HPDE6-E6E7 (cell line): ENCODE data around the gene ATP1A2.
"Not testable (repeated sequence)": the region's sequence is repeated elsewhere in the genome, so short reads cannot be mapped to it uniquely, and the experiment has no call there.

Experiments
- DNase-seq: peaks from one replicate; pipeline ENCODE4 v3.0.0; 2011; ENCODE audit warnings: missing footprints; ENCODE audit errors: extremely low spot score

The ATP1A2 gene

DNA sequence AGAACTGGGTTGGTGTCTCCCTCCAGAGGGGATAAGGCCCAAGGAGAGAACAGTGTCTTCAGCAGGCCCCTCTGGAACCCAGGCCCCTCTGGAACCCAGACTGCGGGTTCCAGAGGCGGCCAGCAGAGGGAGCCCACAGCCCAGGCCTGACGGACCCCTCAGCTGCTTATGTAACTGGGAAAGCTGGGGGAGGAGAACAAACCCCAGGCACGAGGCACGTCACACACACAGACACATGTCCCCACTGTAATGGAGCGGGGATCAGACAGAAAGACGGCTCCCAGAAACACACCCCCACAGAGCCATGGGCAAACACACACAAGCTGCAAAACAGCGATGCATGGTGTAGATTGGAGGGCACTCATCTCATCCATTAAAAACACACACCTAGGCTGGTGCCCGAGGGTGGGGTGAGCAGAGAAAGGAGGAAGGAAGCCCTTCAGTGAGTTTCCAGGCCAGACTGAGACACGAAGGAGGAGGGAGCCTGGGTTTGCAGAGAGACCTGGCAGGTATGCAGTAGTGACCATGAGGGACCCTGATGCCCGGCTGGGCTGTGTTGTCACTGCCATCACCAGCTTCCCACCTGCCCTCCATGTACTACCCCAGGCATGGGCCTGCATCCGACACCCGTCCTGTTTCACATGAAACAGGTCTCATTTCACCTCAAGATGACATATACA is 14.4 kb upstream of the ATP1A2 start:
- DNase-seq: peak; percentile 72

DNA sequence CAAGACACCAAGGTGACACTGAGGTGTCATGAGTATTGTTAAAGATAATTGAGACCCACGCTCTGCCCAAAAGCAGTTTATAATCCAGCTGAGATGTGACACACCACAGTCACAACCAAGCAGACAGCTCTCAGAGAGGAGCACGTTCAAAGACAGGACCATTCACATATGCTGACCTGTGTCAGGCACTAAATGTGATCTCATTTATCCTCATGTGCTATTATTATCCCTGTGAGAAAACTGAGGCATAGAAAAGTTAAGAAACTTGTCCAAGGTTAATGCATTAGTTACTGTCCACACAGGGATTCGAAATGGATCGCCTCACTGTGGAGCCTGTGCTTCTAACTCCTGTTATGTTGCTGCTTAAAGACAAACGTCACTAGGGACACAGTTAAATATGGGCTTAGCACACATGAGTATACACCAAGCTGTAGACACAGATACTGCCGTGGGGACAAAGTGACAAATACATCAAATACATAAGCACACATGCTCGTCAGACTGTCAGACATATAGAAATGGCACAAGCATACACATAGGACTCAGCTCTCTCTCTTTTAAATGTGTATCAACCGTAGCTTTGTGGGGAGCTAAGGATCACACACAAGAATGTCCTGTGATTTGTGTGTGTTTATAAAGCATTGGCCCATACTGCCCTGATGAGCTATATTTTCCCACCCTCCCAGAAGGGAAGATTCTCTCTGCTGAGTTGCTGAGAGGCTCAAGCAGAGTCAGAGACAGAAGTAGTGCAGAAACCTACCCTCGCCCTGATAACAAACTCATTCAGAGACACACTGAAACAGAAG is 13.6 kb upstream of the ATP1A2 start:
- DNase-seq: no peak

DNA sequence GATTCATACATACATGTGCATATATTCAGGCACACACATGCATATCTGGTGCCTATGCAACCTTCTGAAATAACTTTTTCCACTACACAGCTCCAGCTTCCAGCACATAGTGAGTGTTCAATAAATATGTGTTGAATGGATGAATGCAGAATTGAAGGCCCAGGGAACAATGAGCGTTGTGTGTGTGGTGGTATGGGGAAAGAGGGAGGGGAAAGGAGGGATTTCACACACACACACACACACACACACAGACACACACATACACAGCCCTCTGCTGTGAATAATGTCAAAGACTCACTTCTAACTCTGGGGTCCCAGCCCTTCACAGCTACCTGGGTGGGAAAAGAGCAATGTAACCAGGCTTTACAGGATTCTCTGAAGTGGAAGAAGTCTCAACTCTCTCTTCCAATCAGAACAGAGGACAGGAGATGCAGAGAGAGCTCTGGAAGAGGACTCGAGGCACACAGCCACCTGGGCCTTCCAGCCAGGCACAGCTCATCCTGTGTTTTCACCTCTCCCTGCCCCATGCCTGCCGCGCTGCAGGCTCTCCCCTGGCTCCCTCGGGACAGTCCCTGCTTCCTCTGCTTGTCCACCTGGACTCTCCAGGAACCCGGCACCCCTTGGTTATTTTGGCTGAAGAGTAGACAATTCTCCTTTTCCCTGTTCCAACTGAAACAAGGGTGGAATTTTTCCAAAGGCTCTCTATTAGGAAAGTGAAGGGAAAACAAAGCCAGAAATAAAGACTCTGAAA is 11.7 kb upstream of the ATP1A2 start:
- DNase-seq: no peak

DNA sequence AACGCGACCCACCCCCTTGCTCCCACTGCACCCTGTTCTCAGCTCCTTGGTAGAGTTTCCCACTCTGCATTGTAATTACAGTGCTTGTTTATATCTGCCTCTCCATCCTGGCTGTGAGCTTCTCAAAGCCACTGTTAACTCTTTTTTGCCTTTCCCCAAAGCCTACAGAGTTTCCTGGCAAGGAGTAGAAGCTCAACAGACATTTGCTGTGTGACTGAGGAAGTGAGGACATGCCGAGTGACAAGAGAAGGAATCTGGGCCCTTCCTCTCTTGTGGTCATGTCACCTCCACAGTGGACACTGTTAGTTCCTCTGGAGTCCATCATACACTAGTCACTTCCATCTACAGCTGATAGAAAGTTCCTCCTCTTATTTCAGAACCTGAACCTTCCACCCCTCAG is 11.1 kb upstream of the ATP1A2 start:
- no peak for DNase-seq

DNA sequence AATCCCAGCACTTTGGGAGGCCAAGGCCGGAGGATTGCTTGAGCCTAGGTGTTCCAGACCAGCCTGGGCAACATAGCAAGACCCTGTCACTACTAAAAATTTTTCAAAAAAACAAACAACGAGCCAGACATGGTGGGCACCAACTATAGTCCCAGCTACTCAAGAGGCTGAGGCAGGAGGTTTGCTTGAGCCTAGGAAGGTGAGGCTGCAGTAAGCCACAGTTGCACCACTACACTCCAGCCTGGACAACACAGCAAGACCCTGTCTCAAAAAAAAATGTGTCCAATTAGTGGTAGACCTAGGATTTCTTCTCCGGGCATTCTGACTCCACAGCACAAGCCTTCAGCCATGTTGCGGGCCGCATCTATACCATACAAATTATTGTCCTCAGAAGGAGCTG is 10.4 kb upstream of the ATP1A2 start:
- no peak for DNase-seq

DNA sequence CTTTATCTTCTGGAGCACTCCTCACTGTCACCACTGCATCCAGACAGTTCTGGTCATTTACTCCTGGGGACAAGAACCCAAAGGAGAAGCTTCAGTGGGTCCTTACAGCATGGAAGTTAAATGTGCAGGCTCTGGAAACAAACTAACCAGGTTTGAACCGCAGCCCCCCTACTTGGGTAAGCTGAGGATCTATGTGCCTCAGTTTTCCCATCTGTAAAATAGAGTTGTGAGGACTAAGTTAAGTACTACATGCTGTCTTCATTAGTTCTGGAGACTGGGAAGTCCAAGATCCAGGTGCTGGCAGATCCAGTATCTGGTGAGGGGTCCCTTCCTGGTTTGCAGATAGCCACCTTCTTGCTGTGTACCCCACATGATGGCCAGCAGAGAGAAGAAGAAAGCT is 8.0 kb upstream of the ATP1A2 start:
- DNase-seq: no peak

GRCh38 chr1:160108888-160109662 is 6.5 kb upstream of the ATP1A2 start:
- DNase-seq: no peak

DNA sequence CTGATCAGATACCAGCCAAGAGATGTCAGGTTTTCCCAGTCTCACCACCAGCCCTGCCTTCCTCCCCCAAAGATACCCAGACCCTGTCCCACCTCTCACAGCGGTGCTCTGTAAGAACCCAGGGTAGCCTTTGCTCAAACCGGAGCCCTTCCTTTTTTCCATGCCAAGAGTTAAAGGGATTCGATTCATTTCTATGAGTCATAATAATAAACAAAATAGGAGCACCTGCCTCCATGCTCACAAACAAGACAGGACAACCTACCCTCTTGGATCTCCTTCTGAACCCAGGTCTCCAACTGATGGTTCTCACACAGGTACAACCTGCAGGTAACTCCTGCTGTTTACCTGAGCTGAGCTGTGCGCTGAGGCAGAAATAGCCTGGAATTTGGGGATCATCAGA is 5.9 kb upstream of the ATP1A2 start:
- no peak for DNase-seq

DNA sequence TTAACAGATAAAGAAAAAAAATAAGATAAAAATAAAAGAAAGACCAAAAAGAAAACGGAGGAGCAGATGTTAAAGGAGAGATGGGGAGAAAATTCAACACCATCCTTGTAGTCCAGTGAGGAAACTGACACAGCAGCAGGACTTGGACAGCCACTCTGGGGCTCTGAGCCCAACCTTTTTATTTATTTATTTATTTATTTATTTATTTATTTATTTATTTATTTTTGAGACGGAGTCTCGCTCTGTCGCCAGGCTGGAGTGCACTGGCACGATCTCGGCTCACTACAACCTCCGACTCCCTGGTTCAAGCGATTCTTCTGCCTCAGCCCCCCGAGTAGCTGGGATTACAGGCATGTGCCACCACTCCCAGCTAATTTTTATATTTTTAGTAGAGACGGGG is 4.1 kb upstream of the ATP1A2 start:
- DNase-seq: not testable (repeated sequence)

GRCh38 chr1:160112357-160112756 is 3.2 kb upstream of the ATP1A2 start:
- no peak for DNase-seq

GRCh38 chr1:160113407-160113806 is 2.2 kb upstream of the ATP1A2 start:
- no peak for DNase-seq

DNA sequence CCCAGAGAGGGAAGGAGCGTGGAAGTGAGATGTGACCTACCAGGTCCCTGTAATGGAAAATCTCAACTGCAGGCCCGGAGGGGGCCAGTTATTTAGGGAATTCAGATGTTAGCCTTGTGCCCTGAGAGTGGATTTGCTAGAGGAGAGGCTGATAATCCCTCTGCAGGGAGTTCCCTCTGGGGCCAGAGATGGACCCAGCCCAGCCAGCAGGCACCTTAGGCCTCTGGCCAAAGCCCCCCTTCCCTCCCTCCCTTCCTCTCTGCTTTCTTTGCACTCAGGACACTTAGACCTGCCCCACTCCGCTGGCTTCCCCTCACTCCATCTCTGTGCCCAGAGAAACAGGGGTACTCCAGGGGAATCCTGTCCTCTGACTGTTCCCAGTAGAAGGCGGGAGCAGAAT is 1.5 kb upstream of the ATP1A2 start:
- DNase-seq: no peak

GRCh38 chr1:160116283-160117147 is 956 bp downstream of the ATP1A2 start:
- peak; percentile 62 for DNase-seq

DNA sequence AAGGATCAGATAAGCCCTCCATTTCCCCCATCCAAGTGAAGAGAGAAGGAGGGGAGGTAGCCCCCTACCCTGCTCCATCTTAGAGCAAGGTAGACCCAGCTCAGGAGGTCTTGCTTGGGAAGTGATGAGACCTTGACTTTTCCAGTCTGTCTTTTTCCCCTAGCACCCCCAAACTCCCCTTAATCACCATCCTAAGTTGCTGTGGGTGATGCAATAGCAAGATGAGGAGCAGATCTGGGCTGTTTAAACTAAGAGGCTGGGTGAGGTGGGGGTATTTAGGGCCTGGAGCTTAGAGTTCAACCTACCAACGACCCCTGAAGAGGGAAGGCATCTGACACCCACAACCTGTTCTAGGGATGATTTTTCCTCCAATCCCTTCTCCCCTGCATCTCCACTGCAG is 1.7 kb downstream of the ATP1A2 start:
- no peak for DNase-seq

DNA sequence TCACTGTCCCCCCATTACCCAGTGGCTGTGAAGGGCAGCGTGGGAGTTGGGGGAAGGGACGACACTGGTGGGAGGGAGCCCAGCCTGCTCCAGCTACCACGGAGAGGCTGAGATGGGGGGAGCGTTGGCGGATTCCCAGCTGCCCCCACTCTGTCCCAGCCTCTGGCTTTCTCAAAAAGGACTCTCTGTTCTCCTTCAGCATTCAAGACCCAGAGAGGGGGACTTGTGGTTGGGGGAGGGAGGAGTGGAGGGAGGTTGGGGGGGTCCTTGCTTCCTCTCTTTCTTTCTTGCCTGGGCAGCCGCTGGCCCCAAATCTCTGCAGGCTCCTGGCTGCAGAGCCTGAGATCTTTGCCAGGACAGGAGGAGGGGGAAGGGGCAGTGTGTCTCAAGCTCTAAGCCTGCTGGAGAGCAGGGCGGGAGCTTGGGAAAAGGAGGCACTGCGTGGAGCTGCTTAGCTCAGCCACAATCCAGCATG is 2.2 kb downstream of the ATP1A2 start:
- no peak for DNase-seq

- DNase-seq: no peak
Measured at GRCh38 chr1:160118928-160119327, 3.4 kb downstream of the ATP1A2 start.

- DNase-seq: no peak
Measured at GRCh38 chr1:160120797-160121196, 5.2 kb downstream of the ATP1A2 start.

DNA sequence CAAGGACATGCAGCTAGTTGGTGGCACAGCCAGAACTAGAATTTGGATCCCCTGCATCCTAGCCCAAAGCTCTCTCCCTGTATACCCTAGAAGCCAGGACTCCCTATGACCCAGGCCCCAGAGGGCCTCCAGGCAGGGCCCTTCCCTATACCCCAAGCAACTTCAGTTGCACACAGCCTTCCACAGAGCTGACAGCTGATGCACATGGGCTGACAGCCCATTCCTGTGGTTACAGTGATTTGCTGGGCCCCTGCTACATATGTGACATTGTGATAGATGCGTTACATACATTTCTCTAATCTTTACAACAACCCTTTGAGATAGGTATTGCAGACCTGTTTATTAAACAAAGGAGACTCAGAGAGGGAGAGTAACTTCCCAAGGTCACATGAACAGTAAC is 5.8 kb downstream of the ATP1A2 start:
- no peak for DNase-seq

- DNase-seq: no peak
Measured at GRCh38 chr1:160122978-160123495, 7.5 kb downstream of the ATP1A2 start.

DNA sequence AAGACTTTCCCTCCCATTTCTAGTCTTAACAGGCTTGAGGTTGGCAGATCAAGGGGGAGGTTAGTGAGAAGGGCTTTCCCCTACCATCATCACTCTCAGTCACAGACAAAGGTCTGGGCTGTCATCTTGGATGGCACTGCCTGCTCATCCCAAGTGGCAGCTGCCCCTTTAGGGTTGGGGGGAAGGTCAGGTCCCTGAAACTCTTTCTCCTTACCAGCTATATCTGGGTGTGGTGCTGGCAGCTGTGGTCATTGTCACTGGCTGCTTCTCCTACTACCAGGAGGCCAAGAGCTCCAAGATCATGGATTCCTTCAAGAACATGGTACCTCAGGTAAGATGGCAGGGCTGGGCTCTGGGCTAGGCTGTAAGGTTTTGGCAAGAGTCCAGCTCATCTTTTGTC is 8.2 kb downstream of the ATP1A2 start:
- DNase-seq: no peak
